CD4-positive, alpha-beta T cell treated with Interleukin-15 for 4 hours (primary cell): ENCODE results near the gene SF1.

Experiments
- DNase-seq: peaks from one replicate; pipeline ENCODE4 v3.0.0-alpha.2; 2020; ENCODE audit warnings: low spot score

The SF1 gene

DNA sequence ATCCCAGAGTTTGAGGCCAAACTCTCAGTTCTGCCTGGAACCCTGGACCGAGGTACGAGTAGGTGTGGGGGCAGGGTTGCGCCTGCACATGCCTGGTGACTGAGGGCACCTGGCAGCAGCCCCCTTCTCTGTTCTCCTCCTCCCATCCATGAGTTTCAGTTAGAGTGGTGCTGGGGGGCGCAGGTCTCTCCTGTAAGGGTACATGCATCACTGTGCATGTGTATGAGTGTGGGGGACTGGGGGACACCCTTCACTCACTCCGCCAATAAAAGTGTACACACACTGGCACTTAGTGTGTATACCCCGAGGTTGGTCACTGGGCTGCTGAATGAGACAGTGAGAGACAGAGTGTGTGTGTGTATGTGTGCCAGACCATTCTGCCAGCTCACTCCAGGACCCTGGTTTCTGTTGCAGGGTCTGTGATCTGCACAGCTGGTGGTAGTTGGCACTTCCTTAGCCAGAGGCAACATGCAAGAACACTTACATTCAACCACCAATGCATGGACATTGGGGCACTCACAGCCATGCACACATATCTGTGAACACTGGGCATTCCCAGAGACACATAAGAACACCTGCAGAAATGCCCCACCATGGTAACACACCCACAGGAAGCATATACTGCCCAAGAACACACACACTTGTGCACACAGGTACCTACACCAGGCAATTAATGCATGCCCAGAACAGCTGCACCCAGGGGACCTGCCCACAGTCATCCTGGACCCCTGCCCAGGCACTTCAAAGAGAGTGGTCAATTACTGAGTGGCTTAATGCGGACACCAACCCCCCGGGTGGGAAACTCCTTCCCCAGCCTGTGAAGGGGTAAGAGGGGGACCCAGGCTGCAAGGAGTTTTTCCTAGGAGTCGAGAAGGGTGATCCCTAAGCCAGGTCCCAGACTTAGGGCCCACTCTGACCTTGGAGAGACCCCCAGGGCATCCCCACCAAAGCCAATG is 54.2 kb downstream of the SF1 start:
- DNase-seq = no peak

DNA sequence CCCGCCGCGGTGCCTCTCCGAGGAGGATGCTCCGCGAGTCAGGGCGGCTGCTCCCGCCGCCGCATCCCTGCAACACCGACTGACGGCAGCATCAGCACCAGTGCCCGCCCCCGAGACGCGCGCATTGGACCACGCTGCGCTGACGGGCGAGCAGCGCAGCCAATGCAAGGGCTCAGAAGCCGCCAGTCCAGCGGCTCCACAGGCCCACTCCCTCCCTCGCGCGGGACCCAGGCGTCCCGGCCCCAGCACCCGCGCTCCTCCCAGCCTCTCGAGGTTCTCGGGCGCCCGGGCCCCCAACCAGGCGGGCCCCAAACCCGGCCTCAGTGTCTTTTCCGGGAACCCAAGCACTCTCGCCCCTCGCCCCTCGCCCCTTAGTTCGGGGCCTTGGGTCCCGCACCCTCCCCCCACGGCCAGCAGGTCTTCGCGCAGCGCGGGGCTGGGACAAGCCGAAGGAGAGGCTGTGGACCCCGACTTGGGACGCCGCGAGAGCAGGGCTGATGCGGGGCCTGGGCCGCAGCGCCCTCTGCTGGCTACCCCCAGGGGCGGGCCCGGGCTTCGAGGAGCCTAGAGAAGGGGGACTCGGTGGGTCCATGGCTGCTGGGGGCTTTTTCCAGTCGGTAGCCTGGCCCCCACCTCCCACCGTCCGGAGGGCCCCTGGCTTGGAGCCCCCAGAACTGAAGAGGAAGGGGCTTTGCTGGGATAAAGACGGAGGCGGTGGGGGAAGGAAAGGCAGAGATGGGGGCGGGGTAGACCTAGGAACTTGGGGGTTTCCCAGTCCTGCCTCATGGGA is 55.0 kb downstream of the SF1 start, which contains the start of gene NRXN2:
Gene NRXN2, minus strand, starts transcription at position 81 of the 790 bp plus-strand sequence. CDS start 9,498 bp downstream, outside the sequence.
- peak; percentile 84 for DNase-seq

DNA sequence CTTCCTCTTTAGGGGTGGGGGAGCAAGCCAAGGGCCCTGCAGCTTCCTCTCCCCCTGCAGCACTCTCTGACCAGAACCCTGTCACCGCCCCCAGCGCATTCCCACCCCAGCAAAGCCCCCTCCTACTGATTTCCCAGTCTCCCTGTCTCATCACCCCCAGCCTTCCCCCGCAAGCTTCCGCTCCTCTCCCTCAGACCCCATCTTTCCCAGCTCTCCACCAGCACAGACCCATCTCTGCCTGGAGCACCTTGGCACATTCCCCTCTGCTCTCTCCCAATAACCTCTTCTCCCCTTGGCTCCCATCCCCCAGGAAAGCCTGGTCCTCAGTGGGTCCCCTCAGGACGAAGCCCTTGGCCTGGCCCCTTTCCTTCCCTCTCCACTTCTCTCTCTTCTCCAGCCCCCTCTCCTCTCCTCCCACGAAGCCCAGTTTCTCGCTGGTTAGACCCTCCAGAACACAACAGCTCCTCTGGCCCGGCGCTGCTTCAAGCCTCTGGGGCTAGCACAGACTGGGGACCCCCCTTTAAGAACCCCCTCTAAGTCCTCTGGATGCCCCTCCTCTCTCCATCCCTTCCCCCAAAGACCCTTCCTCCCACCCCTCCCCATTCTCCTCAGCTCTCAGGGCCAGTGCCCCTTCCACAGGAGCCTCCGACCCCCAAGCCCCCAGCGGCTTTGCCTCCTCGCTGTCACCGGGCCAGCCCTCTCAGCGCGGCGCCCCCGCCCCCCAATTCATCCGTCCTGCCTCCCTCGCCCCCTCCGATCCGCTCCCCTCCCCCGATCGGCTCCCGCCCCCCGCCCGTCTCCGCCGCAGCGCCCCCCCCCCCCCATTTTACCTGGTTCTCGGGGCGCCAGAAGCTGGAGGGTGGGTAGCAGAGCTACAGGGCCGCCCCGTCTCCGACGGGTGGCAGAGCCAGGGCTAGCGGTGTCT is 55.9 kb downstream of the SF1 start:
- DNase-seq = no peak

DNA sequence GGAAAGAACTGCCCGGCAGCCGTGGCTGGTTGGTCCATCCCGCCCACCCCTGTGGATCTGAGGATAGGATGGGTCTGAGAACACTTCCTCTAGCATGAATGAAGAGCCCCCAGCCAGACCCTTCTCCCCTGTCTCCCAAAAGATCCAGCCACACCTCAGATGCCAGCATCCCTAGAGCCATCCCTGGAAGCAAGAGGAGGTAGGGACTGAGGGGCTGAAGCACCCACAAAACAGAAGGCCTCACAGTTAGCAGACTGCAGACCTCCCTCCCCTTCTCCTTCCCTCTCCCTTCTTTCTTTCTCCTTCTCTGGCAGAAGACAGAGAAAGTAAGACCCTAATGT is 57.0 kb downstream of the SF1 start:
- DNase-seq = no peak

DNA sequence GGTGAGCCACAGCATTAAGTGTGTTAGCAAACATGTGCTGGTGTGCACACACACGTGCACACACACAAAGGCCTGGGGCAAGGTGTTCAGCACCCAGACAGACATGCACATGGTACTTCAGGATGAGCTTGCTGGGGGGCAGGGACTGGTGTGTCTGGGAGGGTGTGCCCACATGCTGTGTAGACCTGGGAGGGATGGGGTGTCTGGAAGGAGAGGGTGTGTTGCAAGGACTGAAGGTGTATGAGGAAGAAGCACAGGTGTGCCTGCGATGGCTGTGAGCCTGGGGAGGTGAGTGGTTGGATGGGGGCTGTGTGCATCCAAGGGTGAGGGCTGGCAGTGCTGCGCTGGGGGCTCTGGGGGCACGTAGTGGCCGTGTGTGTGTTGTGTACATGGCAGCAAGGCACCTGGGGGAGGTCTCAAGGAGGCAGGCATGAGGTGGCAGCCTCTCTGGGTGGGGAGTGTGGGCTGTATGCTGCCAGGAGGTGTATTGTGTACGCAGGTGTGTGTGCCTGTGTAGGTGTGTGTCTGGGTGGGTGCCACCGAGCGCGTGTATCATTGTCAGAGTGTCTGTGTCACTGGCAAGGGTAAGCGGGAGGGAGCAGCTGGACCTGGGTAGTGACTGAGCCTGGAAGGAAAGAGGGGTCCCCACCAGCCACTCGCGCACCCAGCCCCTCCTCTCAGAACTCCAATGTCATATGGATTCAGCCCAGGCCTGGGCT is 57.5 kb downstream of the SF1 start:
- no peak for DNase-seq

- DNase-seq = no peak
These were observed 58.2 kb downstream of the SF1 start for GRCh38 chr11:64720167-64720566.

DNA sequence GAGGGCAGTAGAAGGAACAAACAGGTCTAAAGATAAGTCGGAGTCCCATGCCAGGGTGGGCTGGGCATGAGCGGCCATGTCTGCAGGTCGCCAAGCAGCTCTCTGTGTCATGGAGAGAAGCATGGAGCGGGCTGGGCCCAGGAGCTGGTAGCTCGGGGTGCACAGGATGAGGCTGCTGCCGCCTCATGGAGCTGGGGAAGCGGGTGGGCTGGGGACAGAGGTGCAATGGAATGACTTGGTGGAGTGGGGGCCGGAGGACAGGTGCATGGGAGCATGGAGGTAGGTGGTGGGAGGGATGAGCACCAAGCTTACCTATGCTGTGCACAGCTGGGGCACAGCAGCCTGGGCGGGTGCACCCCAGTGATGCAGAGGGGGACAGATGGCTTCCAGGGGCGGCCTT is 58.9 kb downstream of the SF1 start:
- DNase-seq = no peak

DNA sequence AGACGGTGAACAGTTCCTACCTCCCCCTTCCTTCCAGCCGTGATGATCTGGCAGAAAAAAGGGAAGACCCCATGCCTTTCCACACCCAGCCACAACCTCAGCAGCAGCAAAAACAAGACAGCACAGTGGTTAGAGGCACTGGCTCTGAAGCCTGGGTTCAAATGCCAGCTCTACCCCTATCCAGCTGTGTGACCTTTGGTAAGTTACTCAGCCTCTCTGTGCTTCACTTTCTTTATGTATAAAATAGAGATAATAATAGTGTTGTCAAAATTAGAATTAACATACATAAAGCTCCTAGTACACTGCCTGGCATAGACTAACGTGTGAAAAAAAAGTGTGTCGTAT is 59.6 kb downstream of the SF1 start:
- DNase-seq = no peak

- DNase-seq = no peak
These were observed 60.1 kb downstream of the SF1 start for GRCh38 chr11:64718084-64718779.

DNA sequence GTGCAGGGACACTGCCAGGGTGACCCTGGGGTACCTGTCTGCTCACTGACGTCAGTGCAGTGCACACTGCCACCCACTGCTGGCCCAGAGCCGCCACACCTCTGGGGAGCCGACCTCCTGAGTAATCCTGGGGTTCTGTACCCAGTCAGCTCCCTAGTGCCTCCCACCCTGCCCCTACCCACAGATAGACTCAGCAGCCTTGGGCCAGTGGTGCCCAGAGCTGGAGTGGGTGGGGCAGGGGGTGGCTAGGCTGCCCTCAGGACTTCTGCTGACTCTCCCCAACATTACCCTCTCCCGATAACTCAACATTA is 61.1 kb downstream of the SF1 start:
- no peak for DNase-seq

- no peak for DNase-seq
These were observed 61.7 kb downstream of the SF1 start for GRCh38 chr11:64716473-64717267.

DNA sequence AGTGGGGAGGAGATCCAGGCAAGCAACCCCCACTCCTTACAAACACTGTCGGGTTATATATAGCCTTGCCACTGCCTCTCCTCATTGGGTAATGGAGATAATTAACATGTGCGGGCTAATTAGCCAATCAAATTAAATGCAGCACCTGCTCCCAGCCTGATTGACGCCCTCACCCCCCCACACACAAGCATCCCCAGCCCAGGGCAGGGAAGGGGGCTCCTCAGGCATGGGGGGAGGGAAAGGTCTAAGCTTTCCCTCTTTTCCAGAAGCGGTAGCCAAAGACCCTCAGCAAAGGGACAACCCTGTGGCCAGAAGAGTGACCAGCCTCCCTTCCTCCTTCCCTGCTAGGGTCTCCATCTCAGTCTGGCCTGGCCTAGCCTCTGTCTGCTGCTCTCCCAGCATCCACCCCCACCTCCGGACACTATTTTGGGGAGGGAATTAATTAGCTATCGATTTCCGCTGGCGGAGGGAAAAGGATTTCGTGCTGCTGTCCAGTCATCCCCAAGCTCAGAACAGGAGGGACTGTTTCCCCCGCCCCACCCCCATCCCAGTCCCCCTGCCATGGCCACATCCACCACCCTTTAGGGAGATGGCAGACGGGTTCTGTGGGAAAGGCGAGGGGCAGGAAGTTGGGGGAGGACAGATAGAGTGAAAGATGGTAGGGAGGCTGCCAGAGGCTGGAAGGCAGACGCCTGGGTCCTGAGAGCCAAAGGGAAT is 62.4 kb downstream of the SF1 start:
- DNase-seq = no peak

GRCh38 chr11:64715110-64715509 is 63.2 kb downstream of the SF1 start:
- DNase-seq = no peak

DNA sequence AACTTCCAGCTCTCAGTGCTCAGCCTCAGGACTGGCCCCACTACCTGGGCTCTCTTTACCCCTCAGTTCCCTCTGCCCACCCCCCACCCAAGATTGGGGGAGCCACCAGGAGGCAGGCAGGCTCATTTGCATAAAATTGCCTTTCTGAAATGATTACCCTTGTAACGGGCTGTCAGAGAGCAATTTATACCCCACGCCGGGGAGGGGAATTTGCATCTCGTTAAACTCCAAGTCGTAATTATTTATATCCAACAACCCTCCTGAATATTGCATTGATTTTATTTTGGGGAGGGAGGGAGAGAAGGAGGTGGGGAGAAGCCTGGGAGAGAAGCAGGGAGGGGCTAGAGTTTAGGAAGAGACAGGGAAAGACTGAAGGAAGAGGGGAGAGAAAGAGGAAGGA is 63.7 kb downstream of the SF1 start:
- DNase-seq = no peak
